T-helper 1 cell treated with Interleukin-12 subunit alpha and Interleukin-12 subunit beta and Interleukin-4 antibody, amounts not matched to agents 30 μg/mL and 1 μg/mL, for 36 hours (primary cell): ENCODE data around the gene SH2D4B.

ENCODE experiments used
- H3K27ac Mint-ChIP-seq: one replicate; pipeline ENCODE4 v1.8.0; 2021; ENCODE audit warnings: mild to moderate bottlenecking, mixed read lengths
- H3K27me3 Mint-ChIP-seq: one replicate; pipeline ENCODE4 v1.8.0; 2021; ENCODE audit warnings: low read depth, mixed read lengths
- H3K36me3 Mint-ChIP-seq: one replicate; pipeline ENCODE4 v1.8.0; 2021; ENCODE audit warnings: low read depth, mixed read lengths
- H3K4me1 Mint-ChIP-seq: one replicate; pipeline ENCODE4 v1.8.0; 2021; ENCODE audit warnings: low read depth, mixed read lengths
- H3K4me3 Mint-ChIP-seq: one replicate; pipeline ENCODE4 v1.8.0; 2021; ENCODE audit warnings: mild to moderate bottlenecking, moderate library complexity, mixed read lengths
- H3K9me3 Mint-ChIP-seq: one replicate; pipeline ENCODE4 v1.8.0; 2021; ENCODE audit warnings: mixed read lengths

The SH2D4B gene

DNA sequence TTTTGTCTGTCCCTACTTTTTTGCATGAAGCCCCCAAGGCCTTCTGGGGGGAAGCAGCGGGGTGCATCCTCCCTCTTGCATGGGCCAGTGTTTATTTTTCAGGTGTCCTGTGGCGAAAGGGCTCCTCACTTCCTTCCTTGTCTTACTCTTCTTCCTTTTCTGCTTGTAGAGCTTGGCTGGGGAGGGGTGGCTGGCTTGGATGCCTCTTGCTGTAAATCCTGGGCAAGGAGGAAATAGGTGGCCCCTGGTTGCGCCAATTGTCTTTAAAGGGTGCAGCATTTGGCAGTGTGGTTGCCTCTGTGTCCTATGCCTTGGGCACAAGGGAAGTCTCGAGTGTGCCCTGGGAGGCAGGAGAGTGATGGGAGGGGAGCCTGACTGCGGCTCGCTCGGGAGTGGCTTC lies 95.0 kb downstream of the SH2D4B start:
- Mint-ChIP-seq H3K4me3 (no peak overlapping the region), H3K4me1 (no peaks in the 10 kb centered on the region), H3K27ac (no peak overlapping the region), H3K36me3 (no peaks in the 10 kb centered on the region), H3K27me3 (no peaks in the 10 kb centered on the region), H3K9me3 (no peaks in the 10 kb centered on the region)

DNA sequence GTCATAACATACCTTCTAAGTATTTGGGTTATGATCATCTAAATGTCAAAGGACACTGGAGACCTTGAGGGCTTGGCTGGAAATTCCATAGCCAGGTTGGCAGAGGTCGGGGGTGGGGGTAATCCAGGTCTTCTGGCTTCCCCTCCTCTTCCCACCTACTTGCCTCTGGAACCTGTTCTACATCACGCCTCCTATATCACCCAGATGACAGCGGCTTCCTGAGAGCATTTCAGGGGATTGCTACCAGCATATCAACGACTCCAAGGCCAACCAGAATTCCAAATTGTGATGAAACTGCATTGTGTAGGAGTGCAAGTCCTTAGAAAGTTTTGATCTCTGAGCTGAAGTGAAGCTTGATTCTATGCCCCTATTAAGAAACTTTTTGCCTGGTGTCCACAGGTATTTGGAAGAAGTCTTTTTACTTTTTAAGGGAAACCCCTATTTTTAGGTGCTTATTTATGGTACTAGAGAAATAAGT lies 95.7 kb downstream of the SH2D4B start:
- Mint-ChIP-seq H3K9me3 (no peaks in the 10 kb centered on the region), H3K4me3 (no peak overlapping the region), H3K27ac (no peak overlapping the region), H3K4me1 (no peaks in the 10 kb centered on the region), H3K36me3 (no peaks in the 10 kb centered on the region), H3K27me3 (no peaks in the 10 kb centered on the region)

DNA sequence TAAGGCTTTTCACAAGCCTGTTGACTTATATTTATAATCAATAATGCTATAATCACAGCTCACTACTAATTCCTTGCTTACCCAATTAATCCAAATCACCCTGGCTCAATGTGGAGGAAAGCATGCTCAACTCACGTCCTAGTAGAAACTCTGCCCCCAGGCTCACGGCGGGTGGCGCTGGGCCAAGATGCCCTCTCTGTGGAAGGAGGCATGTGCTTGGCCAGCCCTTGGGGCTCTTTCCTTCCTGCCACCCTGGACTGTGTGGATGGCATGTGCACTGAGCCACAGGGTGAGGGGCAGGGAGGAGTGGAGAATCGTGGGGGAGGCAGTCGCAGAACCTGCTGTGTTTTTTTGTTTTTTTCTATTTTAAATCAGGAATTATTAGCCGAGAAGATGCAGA lies 96.2 kb downstream of the SH2D4B start:
- H3K27me3 Mint-ChIP-seq, result no peaks in the 10 kb centered on the region
- no peak overlapping the region for H3K27ac Mint-ChIP-seq
- H3K4me3 Mint-ChIP-seq, result no peak overlapping the region
- no peaks in the 10 kb centered on the region for H3K9me3 Mint-ChIP-seq
- H3K4me1 Mint-ChIP-seq, result no peaks in the 10 kb centered on the region
- H3K36me3 Mint-ChIP-seq, result no peaks in the 10 kb centered on the region

DNA sequence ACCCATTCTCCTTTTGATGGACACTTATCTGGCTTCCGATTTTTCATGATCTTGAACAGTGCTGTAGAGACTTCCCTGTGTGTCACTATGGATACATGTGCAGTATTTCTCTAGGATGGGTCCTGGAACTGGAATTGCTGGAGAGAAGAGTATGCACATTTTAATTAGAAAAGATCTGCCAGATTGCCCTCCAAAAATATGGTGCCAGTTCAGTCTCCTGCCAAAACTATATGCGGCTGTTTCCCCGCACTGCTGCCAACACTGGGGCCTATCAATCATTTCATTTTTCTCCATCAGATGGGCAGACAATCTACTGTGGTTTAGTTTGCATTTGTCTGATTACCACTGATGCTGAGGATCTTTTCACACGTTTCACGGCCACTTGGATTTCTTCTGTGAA lies 105.0 kb downstream of the SH2D4B start:
- H3K36me3 Mint-ChIP-seq, result no peaks in the 10 kb centered on the region
- H3K27me3 Mint-ChIP-seq, result peaks cover 14% of the 10 kb centered on the region
- no peaks in the 10 kb centered on the region for H3K4me1 Mint-ChIP-seq
- H3K4me3 Mint-ChIP-seq, result no peak overlapping the region
- no peak overlapping the region for H3K27ac Mint-ChIP-seq
- no peaks in the 10 kb centered on the region for H3K9me3 Mint-ChIP-seq

DNA sequence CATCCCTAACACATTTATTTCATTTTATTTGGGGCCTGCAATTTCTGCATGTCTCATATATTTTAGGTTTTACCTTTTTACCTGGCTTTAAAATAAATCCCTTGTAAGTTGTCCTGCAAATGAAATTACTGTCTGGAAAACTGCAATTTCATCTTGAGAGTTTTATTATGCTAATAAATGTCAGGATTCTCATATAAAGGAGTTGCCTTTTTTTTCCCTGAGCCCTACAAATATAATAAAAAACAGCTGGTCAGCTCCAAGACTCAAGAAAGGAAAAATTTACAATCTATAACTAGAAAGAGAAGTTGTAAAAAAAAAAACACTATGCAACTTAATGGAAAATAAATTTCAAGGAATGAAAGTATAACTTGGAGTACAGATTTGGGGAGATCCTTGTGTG lies 108.7 kb downstream of the SH2D4B start:
- Mint-ChIP-seq H3K36me3 (no peaks in the 10 kb centered on the region), H3K9me3 (no peaks in the 10 kb centered on the region), H3K4me1 (no peaks in the 10 kb centered on the region), H3K27me3 (peaks cover 3% of the 10 kb centered on the region), H3K4me3 (no peak overlapping the region), H3K27ac (no peak overlapping the region)

DNA sequence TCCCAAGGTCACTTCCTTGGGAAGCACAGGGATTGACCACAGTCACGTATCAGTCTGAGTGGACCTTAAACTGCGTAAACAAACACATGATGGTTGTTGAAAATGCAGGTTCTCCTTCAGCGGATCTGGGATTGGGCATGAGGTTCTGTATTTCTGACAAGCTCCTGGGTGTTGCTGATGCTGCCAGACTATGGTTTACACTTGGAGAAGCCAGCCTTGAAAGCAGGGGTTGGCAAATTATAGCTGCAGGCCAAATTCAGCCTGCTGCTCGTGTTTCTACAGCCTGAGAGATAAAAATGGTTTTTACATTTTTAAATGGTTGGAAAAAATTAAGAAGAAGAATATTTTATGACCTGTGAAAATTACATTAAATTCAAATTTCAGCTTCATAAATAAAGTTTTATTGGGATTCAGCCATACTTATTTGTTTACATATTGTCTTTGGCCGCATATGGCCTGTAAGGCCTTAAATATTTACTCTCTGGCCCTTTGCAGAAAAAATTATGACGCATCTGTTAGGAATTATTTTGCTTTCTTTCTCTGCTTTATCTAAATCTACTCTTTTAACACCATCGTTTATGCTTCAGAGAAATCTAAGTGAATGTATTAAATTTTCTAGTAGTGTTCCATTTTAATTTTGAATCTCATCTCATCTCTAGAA lies 109.6 kb downstream of the SH2D4B start:
- H3K36me3 Mint-ChIP-seq, result no peaks in the 10 kb centered on the region
- no peaks in the 10 kb centered on the region for H3K4me1 Mint-ChIP-seq
- H3K9me3 Mint-ChIP-seq, result no peaks in the 10 kb centered on the region
- H3K27me3 Mint-ChIP-seq, result peaks cover 3% of the 10 kb centered on the region
- no peak overlapping the region for H3K27ac Mint-ChIP-seq
- H3K4me3 Mint-ChIP-seq, result no peak overlapping the region

DNA sequence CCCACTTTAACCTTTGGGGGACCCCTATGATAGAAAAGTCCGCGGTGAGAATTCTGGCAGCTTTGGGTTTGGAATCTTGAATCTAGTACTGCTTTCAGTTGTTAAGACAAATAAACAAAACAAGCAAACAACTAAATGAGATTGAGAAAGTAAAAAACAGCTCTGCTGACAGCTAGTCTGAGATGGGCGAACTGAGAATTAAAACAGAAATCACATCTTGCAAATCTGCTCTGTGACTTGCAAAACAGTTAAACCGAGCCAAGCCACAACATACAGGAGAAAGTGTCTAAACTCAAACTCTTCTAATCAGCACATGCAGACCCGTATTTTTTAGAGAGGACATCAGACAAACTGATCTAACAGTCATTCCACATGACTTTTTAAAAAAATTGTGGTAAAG lies 110.4 kb downstream of the SH2D4B start:
- Mint-ChIP-seq H3K4me3 (no peak overlapping the region), H3K9me3 (no peaks in the 10 kb centered on the region), H3K36me3 (no peaks in the 10 kb centered on the region), H3K27me3 (peaks cover 3% of the 10 kb centered on the region), H3K27ac (no peak overlapping the region), H3K4me1 (no peaks in the 10 kb centered on the region)

DNA sequence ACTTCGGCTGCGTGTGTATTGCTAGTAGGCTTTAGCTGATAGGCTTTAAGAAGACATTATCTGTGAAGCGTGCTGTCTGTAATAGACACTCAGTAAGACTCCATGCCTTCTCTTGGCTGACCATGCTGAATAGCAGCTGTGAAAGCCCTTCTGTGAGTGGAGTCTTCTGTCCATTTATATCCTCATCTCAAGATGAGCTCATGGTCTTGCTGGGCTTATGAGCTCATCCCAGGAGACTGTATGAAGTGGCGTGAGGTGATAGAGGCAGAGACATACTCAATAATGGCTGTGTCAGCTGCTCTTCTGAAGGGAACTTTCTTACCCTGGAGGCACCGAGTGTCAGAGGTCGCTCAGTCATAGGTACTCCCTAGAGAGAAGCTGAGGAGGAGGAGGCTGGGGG lies 111.5 kb downstream of the SH2D4B start:
- Mint-ChIP-seq H3K27ac (no peak overlapping the region), H3K4me1 (no peaks in the 10 kb centered on the region), H3K36me3 (no peaks in the 10 kb centered on the region), H3K27me3 (peaks cover 3% of the 10 kb centered on the region), H3K4me3 (no peak overlapping the region), H3K9me3 (peaks cover 7% of the 10 kb centered on the region)

DNA sequence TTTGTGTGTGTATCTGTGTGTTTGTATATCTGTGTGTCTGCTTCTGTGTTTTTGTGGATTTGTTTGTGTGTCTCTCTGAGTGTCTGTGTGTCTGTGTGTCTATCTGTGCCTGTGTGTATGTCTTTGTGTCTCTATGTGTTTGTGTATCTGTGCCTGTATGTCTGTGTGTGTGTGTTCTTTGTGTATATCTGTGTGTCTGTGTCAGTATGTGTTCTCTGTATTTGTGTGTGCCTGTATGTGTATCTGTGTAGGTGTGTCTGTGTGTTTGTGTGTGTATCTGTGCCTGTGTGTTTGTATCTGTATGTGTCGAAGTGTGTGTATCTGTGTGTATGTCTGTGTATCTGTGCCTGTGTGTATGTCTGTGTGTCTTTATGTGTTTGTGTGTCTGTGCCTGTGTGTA lies 118.2 kb downstream of the SH2D4B start:
- Mint-ChIP-seq H3K9me3 (peaks cover 7% of the 10 kb centered on the region), H3K4me3 (no peak overlapping the region), H3K4me1 (no peaks in the 10 kb centered on the region), H3K27me3 (no peaks in the 10 kb centered on the region), H3K36me3 (no peaks in the 10 kb centered on the region), H3K27ac (no peak overlapping the region)

DNA sequence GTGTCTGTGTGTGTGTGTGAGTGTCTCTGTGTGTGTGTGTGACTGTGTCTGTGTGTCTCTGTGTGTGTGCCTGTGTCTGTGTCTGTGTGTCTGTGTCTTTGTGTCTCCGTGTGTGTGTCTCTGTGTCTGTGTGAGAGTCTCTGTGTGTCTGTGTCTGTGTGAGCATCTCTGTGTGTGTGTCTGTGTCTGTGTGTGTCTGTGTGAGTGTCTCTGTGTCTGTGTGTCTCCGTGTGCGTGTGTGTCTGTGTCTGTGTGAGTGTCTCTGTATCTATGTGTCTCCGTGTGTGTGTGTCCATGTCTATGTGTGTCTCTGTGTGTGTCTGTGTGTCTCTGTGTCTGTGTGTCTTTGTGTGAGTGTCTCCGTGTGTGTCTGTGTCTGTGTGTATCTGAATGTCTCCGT lies 120.4 kb downstream of the SH2D4B start:
- Mint-ChIP-seq H3K4me1 (peaks cover 2% of the 10 kb centered on the region), H3K4me3 (no peak overlapping the region), H3K27ac (no peak overlapping the region), H3K27me3 (peaks cover 5% of the 10 kb centered on the region), H3K36me3 (no peaks in the 10 kb centered on the region), H3K9me3 (peaks cover 7% of the 10 kb centered on the region)

DNA sequence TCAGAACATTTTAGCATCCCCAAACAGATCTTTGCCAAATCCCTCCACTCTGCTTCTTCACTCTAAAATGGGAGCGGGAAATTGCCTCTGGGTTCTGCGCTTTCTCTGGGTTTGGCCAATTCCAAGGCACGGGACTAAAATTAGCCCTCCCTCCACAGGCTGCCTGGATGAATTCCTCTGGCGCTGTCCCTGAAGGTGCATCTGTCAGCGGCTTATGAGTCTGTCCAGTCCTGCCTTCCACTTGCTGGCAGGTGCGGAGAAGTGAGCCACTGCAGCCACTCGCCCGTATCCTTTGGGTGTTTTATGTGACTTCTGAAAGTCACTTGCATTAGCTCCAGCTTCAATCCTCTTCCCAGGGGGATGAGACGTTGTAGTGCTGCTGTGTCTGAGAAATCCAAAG lies 121.6 kb downstream of the SH2D4B start:
- no peaks in the 10 kb centered on the region for H3K36me3 Mint-ChIP-seq
- H3K27me3 Mint-ChIP-seq, result peaks cover 5% of the 10 kb centered on the region
- H3K9me3 Mint-ChIP-seq, result no peaks in the 10 kb centered on the region
- H3K4me1 Mint-ChIP-seq, result peaks cover 2% of the 10 kb centered on the region
- H3K4me3 Mint-ChIP-seq, result no peak overlapping the region
- H3K27ac Mint-ChIP-seq, result no peak overlapping the region

DNA sequence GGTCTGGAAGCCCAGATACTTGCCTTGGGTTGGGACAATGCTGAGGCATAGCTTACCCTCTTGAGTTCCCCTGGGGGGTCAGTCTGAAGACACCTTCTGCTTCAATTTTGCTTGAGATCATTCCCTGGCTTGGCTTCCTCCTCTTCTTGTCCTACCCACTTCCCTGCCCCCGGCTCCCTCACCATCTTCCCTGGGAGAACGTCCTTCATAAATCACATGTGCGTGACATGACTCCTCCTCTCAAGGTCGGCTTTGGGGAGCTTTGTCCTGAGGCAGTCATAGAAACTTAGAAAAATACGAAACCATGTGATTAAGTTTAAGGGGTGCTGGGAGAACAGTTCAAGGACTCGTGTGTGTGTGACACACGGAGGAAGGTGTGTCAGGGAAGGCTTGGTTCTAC lies 122.6 kb downstream of the SH2D4B start:
- H3K27me3 Mint-ChIP-seq, result peaks cover 5% of the 10 kb centered on the region
- H3K9me3 Mint-ChIP-seq, result no peaks in the 10 kb centered on the region

DNA sequence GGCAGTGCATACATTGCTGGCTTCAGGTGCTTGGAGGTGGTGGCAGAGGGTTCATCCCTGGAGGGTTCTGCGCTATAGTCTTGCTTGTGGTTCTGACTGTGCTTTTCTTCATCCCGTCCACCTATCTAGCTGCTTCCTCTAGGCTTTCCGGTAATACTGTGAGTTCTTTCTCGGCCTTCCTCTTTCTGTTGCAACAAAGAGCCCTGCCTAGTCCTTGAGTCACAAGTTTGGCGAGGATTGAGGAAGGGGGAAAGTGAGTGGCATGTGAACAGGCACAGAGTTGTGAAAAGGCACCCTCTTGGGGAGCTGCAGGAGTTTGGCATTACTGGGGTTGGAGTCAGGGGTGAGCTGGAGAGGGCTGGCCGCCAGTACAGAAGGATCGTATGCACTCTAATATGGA lies 123.0 kb downstream of the SH2D4B start:
- Mint-ChIP-seq H3K9me3 (no peaks in the 10 kb centered on the region), H3K4me3 (no peak overlapping the region), H3K36me3 (no peaks in the 10 kb centered on the region), H3K4me1 (peaks cover 2% of the 10 kb centered on the region), H3K27ac (no peak overlapping the region), H3K27me3 (peaks cover 5% of the 10 kb centered on the region)

More for the DNA sequence above, 122.6 kb downstream of the SH2D4B start:
- H3K4me1 Mint-ChIP-seq, result peaks cover 2% of the 10 kb centered on the region
- no peak overlapping the region for H3K4me3 Mint-ChIP-seq
- no peaks in the 10 kb centered on the region for H3K36me3 Mint-ChIP-seq
- H3K27ac Mint-ChIP-seq, result no peak overlapping the region

DNA sequence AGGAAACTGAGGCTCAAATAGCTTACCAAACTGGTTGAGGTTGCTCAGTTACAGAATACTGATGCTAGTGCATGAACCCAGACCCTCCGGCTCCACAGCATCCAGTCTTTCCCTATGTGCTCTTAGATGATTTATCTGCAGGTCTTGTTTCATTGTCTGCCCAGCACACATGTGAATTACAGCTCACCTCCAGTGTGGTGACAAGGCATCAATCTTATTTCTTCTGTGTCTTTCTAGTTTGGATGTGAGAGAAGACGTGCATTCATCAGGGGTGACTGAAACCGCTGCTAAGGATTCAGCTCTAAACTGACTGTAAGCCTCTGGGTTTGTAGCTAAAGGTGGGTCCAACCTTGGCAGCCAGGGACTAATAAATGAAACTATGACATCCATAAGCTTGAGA lies 123.8 kb downstream of the SH2D4B start:
- peaks cover 2% of the 10 kb centered on the region for H3K4me1 Mint-ChIP-seq
- H3K4me3 Mint-ChIP-seq, result no peak overlapping the region
- H3K27me3 Mint-ChIP-seq, result peaks cover 5% of the 10 kb centered on the region
- no peaks in the 10 kb centered on the region for H3K9me3 Mint-ChIP-seq
- H3K36me3 Mint-ChIP-seq, result no peaks in the 10 kb centered on the region
- H3K27ac Mint-ChIP-seq, result no peak overlapping the region

DNA sequence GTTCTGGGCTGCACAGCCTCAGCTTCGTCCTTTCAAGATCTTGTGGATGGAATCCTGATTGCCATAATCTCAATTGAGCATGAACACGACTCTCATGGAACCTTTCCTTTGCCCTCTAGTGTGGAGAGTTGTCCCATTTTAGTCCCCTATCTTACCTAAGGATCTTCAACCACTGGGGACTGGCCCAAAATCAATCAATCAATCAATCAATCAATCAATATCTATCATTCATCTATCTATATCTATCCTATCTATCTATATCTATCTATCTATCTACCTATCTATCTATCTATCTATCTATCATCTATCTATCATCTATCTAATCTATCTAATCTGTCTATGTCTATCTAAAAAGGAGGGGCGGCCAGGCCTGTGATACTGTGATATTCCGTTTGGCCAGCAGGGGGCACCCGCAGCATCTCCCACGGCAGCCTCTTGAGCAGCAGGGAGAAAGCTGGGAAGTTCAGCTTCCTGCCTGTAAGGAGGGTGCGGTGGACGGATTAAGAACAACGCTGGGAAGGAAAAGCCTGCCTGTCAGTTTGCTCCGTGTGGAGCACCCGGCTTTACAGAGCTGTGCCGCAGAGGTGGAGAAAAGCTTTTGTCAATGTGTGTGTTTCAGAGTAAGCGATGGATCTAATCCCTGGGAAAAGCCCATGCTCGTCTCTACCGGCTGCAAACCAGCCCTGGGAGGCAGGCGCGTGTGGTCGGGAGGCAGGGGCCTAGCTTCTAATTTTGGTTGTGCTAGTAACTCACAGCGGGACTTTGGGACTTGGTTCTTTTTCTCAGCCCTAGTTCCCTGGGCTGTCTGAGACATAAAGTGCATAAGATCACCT lies 124.9 kb downstream of the SH2D4B start:
- Mint-ChIP-seq H3K4me1 (peaks cover 2% of the 10 kb centered on the region), H3K4me3 (no peak overlapping the region), H3K27ac (no peak overlapping the region), H3K27me3 (peaks cover 5% of the 10 kb centered on the region), H3K9me3 (no peaks in the 10 kb centered on the region), H3K36me3 (no peaks in the 10 kb centered on the region)
